H9 (cell line): ENCODE measurements around the gene HMGA1. TPM values are rescaled to one million over a fixed set of nuclear protein-coding genes. Genes with fewer than 3 reads are reported as not detected.

ENCODE experiments used
- DNase-seq: peaks from one replicate; pipeline ENCODE4 v3.0.0-alpha.2; 2017
- H2AFZ ChIP-seq: one replicate; pipeline ENCODE4 v1.6.1; 2013; ENCODE audit warnings: mild to moderate bottlenecking, low read length, control low read depth, moderate library complexity
- H2AK5ac ChIP-seq: 2 replicates; pipeline ENCODE4 v1.6.1; 2013; ENCODE audit warnings: low read length, control low read depth, mixed read lengths; ENCODE audit not compliant: insufficient read length
- H2BK120ac ChIP-seq: one replicate; pipeline ENCODE4 v1.6.1; 2013; ENCODE audit warnings: low read depth, mild to moderate bottlenecking, low read length, control low read depth, inconsistent platforms; ENCODE audit not compliant: poor library complexity, severe bottlenecking
- H2BK12ac ChIP-seq: 2 replicates; pipeline ENCODE4 v1.6.1; 2013; ENCODE audit warnings: low read length, control low read depth, mixed read lengths, low read depth; ENCODE audit not compliant: insufficient read length
- H2BK15ac ChIP-seq: 2 replicates; pipeline ENCODE4 v1.6.1; 2013; ENCODE audit warnings: low read depth, low read length, control low read depth
- H2BK20ac ChIP-seq: one replicate; pipeline ENCODE4 v1.6.1; 2013; ENCODE audit warnings: low read depth, mild to moderate bottlenecking, low read length, control low read depth, inconsistent platforms; ENCODE audit not compliant: poor library complexity, severe bottlenecking
- H2BK5ac ChIP-seq: 2 replicates; pipeline ENCODE4 v1.6.1; 2013; ENCODE audit warnings: low read length, control low read depth, mixed read lengths; ENCODE audit not compliant: insufficient read length
- H3K14ac ChIP-seq: 2 replicates; pipeline ENCODE4 v1.6.1; 2013; ENCODE audit warnings: low read length, control low read depth; ENCODE audit not compliant: insufficient read depth
- H3K18ac ChIP-seq: 2 replicates; pipeline ENCODE4 v1.6.1; 2013; ENCODE audit warnings: low read depth, mild to moderate bottlenecking, mixed read lengths, low read length, control low read depth; ENCODE audit not compliant: insufficient read length
- H3K23ac ChIP-seq: 2 replicates; pipeline ENCODE4 v1.6.1; 2013; ENCODE audit warnings: low read length, control low read depth, mixed read lengths, low read depth; ENCODE audit not compliant: insufficient read length
- H3K23me2 ChIP-seq: 2 replicates; pipeline ENCODE4 v1.6.1; 2013; ENCODE audit warnings: low read depth, mild to moderate bottlenecking, mixed read lengths, low read length, control low read depth; ENCODE audit not compliant: insufficient read length, poor library complexity, severe bottlenecking
- H3K27ac ChIP-seq: 2 replicates; pipeline ENCODE4 v1.5.1; 2013; ENCODE audit warnings: low read length, control low read depth, mixed read lengths, low read depth; ENCODE audit not compliant: insufficient read length
- H3K27me3 ChIP-seq: 2 replicates; pipeline ENCODE4 v1.6.1; 2013; ENCODE audit warnings: low read length, control low read depth, inconsistent platforms; ENCODE audit not compliant: insufficient read depth
- H3K4ac ChIP-seq: 2 replicates; pipeline ENCODE4 v1.6.1; 2013; ENCODE audit warnings: low read depth, mild to moderate bottlenecking, control low read depth, inconsistent platforms, low read length, moderate library complexity
- H3K4me1 ChIP-seq: 2 replicates; pipeline ENCODE4 v1.6.1; 2013; ENCODE audit warnings: low read length, control low read depth, inconsistent platforms; ENCODE audit not compliant: insufficient read depth
- H3K4me2 ChIP-seq: 2 replicates; pipeline ENCODE4 v1.6.1; 2013; ENCODE audit warnings: low read length, control low read depth, mixed read lengths; ENCODE audit not compliant: insufficient read length, insufficient read depth
- H3K56ac ChIP-seq: 2 replicates; pipeline ENCODE4 v1.6.1; 2013; ENCODE audit warnings: low read depth, mild to moderate bottlenecking, mixed read lengths, low read length, control low read depth; ENCODE audit not compliant: insufficient read length
- H3K79me1 ChIP-seq: 2 replicates; pipeline ENCODE4 v1.6.1; 2013; ENCODE audit warnings: low read depth, mild to moderate bottlenecking, moderate library complexity, low read length, control low read depth, inconsistent platforms; ENCODE audit not compliant: insufficient read depth, poor library complexity, severe bottlenecking
- H3K79me2 ChIP-seq: 2 replicates; pipeline ENCODE4 v1.6.1; 2013; ENCODE audit warnings: low read length, control low read depth, inconsistent platforms; ENCODE audit not compliant: insufficient read depth
- H3K9ac ChIP-seq: 2 replicates; pipeline ENCODE4 v1.6.1; 2013; ENCODE audit warnings: low read length, control low read depth, mixed read lengths; ENCODE audit not compliant: insufficient read length; ENCODE audit errors: extremely low read depth
- H3K9me3 ChIP-seq: one replicate; pipeline ENCODE4 v1.6.1; 2013; ENCODE audit warnings: low read depth, low read length, inconsistent platforms; ENCODE audit not compliant: control insufficient read depth
- H3T11ph ChIP-seq: one replicate; pipeline ENCODE4 v1.6.1; 2013; ENCODE audit warnings: mild to moderate bottlenecking, low read length, control low read depth, inconsistent platforms
- H4K20me1 ChIP-seq: one replicate; pipeline ENCODE4 v1.6.1; 2013; ENCODE audit not compliant: control insufficient read depth, insufficient read length, insufficient read depth
- H4K5ac ChIP-seq: 2 replicates; pipeline ENCODE4 v1.6.1; 2013; ENCODE audit warnings: low read depth, mild to moderate bottlenecking, mixed read lengths, low read length, control low read depth; ENCODE audit not compliant: insufficient read length
- H4K8ac ChIP-seq: replicated peaks from 2 replicates; pipeline ENCODE4 v1.6.1; 2013; ENCODE audit warnings: low read length, control low read depth, mixed read lengths, low read depth; ENCODE audit not compliant: insufficient read length
- H4K91ac ChIP-seq: 2 replicates; pipeline ENCODE4 v1.6.1; 2013; ENCODE audit warnings: low read depth, mild to moderate bottlenecking, moderate library complexity, mixed read lengths, low read length, control low read depth; ENCODE audit not compliant: insufficient read length
- H3K27ac Mint-ChIP-seq, 3 experiments: 2 replicates in 2 of 3; 3 replicates in 1 of 3; pipeline ENCODE4 v1.8.0; 2020 to 2021; ENCODE audit warnings: mixed read lengths in 3 of 3, mild to moderate bottlenecking in 1 of 3, moderate library complexity in 1 of 3
- H3K27me3 Mint-ChIP-seq: 2 replicates; pipeline ENCODE4 v1.8.0; 2021; ENCODE audit warnings: low read depth, mild to moderate bottlenecking, moderate library complexity, mixed read lengths
- H3K36me3 Mint-ChIP-seq, 3 experiments: 2 replicates in 2 of 3; 3 replicates in 1 of 3; pipeline ENCODE4 v1.8.0; 2020 to 2021; ENCODE audit warnings: low read depth in 3 of 3, mixed read lengths in 3 of 3; ENCODE audit not compliant: insufficient read depth in 1 of 3
- H3K4me1 Mint-ChIP-seq, 2 experiments: 2 replicates each; pipeline ENCODE4 v1.8.0; 2020; ENCODE audit warnings: mixed read lengths in 2 of 2
- H3K4me3 Mint-ChIP-seq, 2 experiments: 2 replicates in 1 of 2; 3 replicates in 1 of 2; pipeline ENCODE4 v1.8.0; 2020 to 2021; ENCODE audit warnings: mild to moderate bottlenecking in 2 of 2, mixed read lengths in 2 of 2, moderate library complexity in 1 of 2
- H3K9me3 Mint-ChIP-seq, 2 experiments: 2 replicates in 1 of 2; 3 replicates in 1 of 2; pipeline ENCODE4 v1.8.0; 2020; ENCODE audit warnings: mild to moderate bottlenecking in 2 of 2, mixed read lengths in 2 of 2, moderate library complexity in 1 of 2
- whole genome bisulfite sequencing: extraction: QIAGEN DNeasy Blood & Tissue Kit; methylation state at CpG from one replicate; pipeline ENCODE4 v1.1.7; 2013; ENCODE audit warnings: missing lambda C conversion rate, low lambda C conversion rate, mixed read lengths; ENCODE audit not compliant: insufficient read length; ENCODE audit errors: extremely low coverage; 5-methylcytosine and 5-hydroxymethylcytosine counted together
- total RNA-seq: library from RNA; stranded (reverse); gene quantifications from 2 replicates; pipeline ENCODE4 v1.2.1, GENCODE V29; 2021
- TF ChIP-seq, protein P1 (sequence below): fragments of 200-600 bp; sonication (generic); conservative IDR thresholded peaks from 3 replicates; pipeline ENCODE4 v1.8.0; 2021; ENCODE audit warnings: antibody characterized with exemption, mild to moderate bottlenecking

HMGA1 gene
- total RNA-seq, 1 experiment from 2014 or later: 2,116 TPM

DNA sequence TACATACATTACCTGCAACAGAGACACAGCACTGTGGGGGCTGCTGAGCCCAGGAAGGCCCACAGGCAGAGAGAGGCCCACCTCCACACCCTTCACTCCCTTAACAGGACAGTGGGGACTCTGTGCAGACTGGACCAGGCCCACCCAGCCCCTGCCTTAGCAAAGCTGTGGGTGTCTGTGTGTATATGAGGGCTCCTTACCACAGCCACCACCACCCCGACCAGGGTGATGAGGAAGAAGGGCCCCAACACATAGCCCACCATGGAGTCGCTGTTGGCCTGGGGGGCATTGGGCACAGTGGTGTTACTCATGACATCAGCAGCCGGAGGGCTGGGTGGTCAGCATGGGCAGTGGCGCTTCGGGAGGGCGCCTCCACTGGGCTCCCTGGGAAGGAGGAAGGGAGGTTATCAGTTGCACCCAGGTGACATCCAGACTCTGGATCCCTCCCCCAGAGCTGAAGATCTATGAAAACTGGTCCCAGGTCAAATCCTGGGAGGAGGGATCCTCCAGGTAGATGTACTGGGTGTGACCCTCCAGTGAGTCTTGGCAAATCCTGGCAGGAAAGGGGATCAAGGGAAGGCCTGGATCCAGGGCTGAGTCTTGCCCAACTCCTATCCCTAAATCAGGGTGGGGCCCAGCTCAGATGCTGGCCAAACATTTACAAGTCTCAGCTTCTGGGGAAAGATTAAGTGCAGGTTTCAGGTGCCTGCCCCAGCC, 11.0 kb downstream of the HMGA1 start:
- H2AK5ac ChIP-seq: no peak overlapping the region
- H4K20me1 ChIP-seq: no peaks in the 10 kb centered on the region
- no peak overlapping the region for H2BK120ac ChIP-seq
- no peak overlapping the region for H2BK20ac ChIP-seq
- no peaks in the 10 kb centered on the region for H3K79me1 ChIP-seq
- TF ChIP-seq, protein P1, sequence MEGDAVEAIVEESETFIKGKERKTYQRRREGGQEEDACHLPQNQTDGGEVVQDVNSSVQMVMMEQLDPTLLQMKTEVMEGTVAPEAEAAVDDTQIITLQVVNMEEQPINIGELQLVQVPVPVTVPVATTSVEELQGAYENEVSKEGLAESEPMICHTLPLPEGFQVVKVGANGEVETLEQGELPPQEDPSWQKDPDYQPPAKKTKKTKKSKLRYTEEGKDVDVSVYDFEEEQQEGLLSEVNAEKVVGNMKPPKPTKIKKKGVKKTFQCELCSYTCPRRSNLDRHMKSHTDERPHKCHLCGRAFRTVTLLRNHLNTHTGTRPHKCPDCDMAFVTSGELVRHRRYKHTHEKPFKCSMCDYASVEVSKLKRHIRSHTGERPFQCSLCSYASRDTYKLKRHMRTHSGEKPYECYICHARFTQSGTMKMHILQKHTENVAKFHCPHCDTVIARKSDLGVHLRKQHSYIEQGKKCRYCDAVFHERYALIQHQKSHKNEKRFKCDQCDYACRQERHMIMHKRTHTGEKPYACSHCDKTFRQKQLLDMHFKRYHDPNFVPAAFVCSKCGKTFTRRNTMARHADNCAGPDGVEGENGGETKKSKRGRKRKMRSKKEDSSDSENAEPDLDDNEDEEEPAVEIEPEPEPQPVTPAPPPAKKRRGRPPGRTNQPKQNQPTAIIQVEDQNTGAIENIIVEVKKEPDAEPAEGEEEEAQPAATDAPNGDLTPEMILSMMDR: no peak
- peaks cover 41 to 42% of the 10 kb centered on the region in 2 experiments for H3K4me1 Mint-ChIP-seq
- H3K27ac ChIP-seq: no peak overlapping the region
- H3K56ac ChIP-seq: no peak overlapping the region
- H3K27me3 ChIP-seq: no peaks in the 10 kb centered on the region
- H3K18ac ChIP-seq: no peak overlapping the region
- no CpG with 5 or more reads among the region's 6 CpGs for WGBS
- H2BK5ac ChIP-seq: no peak overlapping the region
- peak; percentile 35 for DNase-seq
- H3K27me3 Mint-ChIP-seq: peaks cover 9% of the 10 kb centered on the region; the same call in 1 of the 2 replicates
- no peak overlapping the region for H4K91ac ChIP-seq
- H3K4me1 ChIP-seq: no peaks in the 10 kb centered on the region
- no peak overlapping the region for H3K23ac ChIP-seq
- H3K4me2 ChIP-seq: peak overlapping the region; percentile 88
- H3K9me3 ChIP-seq: no peaks in the 10 kb centered on the region
- no peaks in the 10 kb centered on the region for H3K79me2 ChIP-seq
- H3T11ph ChIP-seq: no peak overlapping the region
- H3K4me3 Mint-ChIP-seq: peak overlapping the region; percentile 83 to 91
- no peak overlapping the region for H3K14ac ChIP-seq
- peak overlapping the region in 2 of 3 experiments; percentile 79 to 86; a peak in 3 of 7 replicates for H3K27ac Mint-ChIP-seq
- H3K23me2 ChIP-seq: peaks cover 4% of the 10 kb centered on the region
- peaks cover 19 to 37% (median 28%) of the 10 kb centered on the region in 3 experiments for H3K36me3 Mint-ChIP-seq
- no peak overlapping the region for H2BK15ac ChIP-seq
- no peak overlapping the region for H3K9ac ChIP-seq
- no peak overlapping the region for H3K4ac ChIP-seq
- no peaks in the 10 kb centered on the region for H3K9me3 Mint-ChIP-seq
- no peak overlapping the region for H4K8ac ChIP-seq
- H2AFZ ChIP-seq: no peak overlapping the region
- no peak overlapping the region for H4K5ac ChIP-seq
- no peak overlapping the region for H2BK12ac ChIP-seq
